A549 treated with DMSO at 1 μM for 4 hours (cell line): ENCODE results near the gene ATP9A. TPM values are rescaled to one million over a fixed set of nuclear protein-coding genes. Genes with fewer than 3 reads are reported as not detected.

Source experiments
- total RNA-seq: library from RNA; stranded (reverse); fragments of 200-300 nt; extraction: Qiagen RNA extraction; gene quantifications from 5 replicates; pipeline ENCODE4 v1.2.3, GENCODE V29; 2022; ENCODE audit warnings: low read depth

Gene ATP9A, protein sequence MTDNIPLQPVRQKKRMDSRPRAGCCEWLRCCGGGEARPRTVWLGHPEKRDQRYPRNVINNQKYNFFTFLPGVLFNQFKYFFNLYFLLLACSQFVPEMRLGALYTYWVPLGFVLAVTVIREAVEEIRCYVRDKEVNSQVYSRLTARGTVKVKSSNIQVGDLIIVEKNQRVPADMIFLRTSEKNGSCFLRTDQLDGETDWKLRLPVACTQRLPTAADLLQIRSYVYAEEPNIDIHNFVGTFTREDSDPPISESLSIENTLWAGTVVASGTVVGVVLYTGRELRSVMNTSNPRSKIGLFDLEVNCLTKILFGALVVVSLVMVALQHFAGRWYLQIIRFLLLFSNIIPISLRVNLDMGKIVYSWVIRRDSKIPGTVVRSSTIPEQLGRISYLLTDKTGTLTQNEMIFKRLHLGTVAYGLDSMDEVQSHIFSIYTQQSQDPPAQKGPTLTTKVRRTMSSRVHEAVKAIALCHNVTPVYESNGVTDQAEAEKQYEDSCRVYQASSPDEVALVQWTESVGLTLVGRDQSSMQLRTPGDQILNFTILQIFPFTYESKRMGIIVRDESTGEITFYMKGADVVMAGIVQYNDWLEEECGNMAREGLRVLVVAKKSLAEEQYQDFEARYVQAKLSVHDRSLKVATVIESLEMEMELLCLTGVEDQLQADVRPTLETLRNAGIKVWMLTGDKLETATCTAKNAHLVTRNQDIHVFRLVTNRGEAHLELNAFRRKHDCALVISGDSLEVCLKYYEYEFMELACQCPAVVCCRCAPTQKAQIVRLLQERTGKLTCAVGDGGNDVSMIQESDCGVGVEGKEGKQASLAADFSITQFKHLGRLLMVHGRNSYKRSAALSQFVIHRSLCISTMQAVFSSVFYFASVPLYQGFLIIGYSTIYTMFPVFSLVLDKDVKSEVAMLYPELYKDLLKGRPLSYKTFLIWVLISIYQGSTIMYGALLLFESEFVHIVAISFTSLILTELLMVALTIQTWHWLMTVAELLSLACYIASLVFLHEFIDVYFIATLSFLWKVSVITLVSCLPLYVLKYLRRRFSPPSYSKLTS
- 13.0 to 17.1 TPM (median 16.5 TPM) in 5 replicates for total RNA-seq

DNA sequence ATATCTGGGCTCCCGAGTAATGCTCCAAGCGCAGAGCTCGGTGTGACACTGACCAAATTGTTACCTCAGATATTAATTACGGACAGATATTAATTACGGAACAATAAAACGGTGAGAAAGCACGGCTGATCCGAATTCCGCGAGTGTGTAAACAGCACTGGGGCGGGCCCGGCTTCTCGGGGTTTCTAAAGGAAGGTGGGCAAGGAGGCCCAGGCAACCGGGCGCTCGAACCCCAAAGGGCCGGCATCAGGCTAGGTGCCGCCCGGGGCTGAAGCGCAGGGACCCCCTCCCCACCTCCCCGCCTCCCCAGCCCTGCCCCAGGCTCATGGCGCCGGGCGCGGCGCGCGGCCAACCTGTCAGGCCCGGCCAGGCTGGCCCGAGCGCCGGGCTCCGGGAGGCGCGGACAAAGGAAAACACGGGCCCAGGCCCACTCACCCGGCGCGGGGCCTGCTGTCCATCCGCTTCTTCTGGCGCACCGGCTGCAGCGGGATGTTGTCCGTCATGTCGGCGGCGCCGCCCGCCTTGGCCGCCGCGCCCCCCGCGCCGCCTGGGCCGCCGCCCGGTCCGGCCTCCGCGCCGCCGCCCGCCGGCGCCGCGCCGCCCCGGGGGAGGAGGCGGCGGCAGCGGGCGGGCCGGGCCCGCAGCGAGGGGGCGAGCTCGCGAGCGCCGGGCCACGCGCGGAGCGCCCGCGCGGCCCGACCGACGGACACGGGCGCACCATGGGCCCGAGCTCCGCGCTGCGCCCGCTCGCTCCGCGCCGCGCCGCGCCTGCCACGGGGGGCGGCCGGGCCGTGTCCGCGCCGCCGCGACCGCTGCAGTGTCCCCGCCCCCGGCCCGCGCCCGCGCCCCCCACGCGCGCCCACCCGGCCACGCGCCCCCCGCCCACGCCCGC is at the start of gene ATP9A:
TSS of gene ATP9A (minus strand) at position 524 of the 892 bp plus-strand sequence. CDS start at position 503, 21 bp downstream.

DNA sequence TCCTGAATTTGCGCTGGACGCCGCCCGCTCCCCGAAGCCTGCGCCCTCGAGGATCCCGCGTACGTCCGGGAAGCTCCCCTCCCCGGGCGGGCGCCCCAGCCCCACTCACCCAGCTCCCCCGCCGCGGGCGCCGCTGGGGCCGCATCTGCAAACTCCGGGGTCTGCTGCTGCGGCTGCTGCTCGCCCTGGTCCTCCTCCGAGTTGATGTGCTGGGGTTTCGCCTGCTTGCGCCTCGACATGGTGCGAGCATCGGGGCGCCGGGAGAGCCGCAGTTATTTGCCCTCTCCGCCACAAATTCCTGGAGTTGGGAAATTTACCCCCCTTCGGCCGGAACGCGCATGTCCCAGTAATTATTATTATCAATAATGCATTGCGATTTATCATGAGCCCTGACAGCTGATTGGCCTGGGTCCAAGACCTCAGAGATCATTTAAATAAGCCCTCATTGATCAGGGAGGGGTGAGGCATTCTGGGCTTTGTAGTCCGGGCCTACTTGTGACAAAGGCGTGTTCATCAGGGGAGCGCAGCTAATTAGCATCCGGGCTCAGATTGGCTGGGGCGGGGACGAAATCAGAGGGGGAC is 34.1 kb upstream of the ATP9A start, which contains the start of gene SALL4:
TSS of gene SALL4 (minus strand) at position 352 of the 582 bp plus-strand sequence. CDS start at position 239, 113 bp downstream.

Other genes with a start within 250 kb of the ATP9A start
- 8.3 to 11.7 TPM (median 9.4 TPM) in 5 replicates for gene NFATC2, start 225.7 kb downstream of the ATP9A start, total RNA-seq
- 1.3 to 2.2 TPM (median 1.6 TPM) in 5 replicates for gene SALL4, start 34.1 kb upstream of the ATP9A start, total RNA-seq